ENCODE results near the gene MORC4. TPM values are rescaled to one million over a fixed set of nuclear protein-coding genes. Genes with fewer than 3 reads are reported as not detected.
A peak's percentile ranks its signal among the peaks of the same experiment; 100 is the strongest.

The MORC4 gene
- polyA plus RNA-seq, 1 donor from 2014 or later: 7.5 TPM

- H3K27ac ChIP-seq (ENCODE audit: low read length): no peak overlapping the region
- no peaks in the 10 kb centered on the region for H3K9me3 ChIP-seq (ENCODE audit: low read length)
- peak overlapping the region; percentile 46 for H3K9ac ChIP-seq (ENCODE audit: low read length)
- H3K9me2 ChIP-seq (ENCODE audit: insufficient read depth, low read length): no peaks in the 10 kb centered on the region
- no peaks in the 10 kb centered on the region for H3K79me2 ChIP-seq (replicated peaks; ENCODE audit: insufficient read depth, low read length)
- no peaks in the 10 kb centered on the region for H3K36me3 ChIP-seq (ENCODE audit: insufficient read depth, low read length)
- H4K20me1 ChIP-seq (ENCODE audit: insufficient read depth): no peaks in the 10 kb centered on the region
- no peaks in the 10 kb centered on the region for H3K27me3 ChIP-seq (ENCODE audit: insufficient read depth, low read depth, low read length)
- TF ChIP-seq RAD21 (conservative IDR thresholded peaks at IDR 0.05) (peak; percentile 67), CTCF (IDR thresholded peaks at IDR 0.05; ENCODE audit: poor library complexity, severe bottlenecking) (peak; percentile 61), MXI1 (conservative IDR thresholded peaks at IDR 0.05; ENCODE audit: poor library complexity, severe bottlenecking) (no peak), SMC3 (conservative IDR thresholded peaks at IDR 0.05; ENCODE audit: poor library complexity) (peak; percentile 38), EP300 (conservative IDR thresholded peaks at IDR 0.05; ENCODE audit: poor library complexity, severe bottlenecking) (no peak), TAF1 (IDR thresholded peaks at IDR 0.05; ENCODE audit: low read depth) (no peak), EZH2 (IDR thresholded peaks at IDR 0.05; ENCODE audit: borderline replicate concordance, insufficient read depth, low read length, poor library complexity, severe bottlenecking) (no peak), POLR2AphosphoS5 (IDR thresholded peaks at IDR 0.05) (no peak), REST (IDR thresholded peaks at IDR 0.05; ENCODE audit: borderline replicate concordance) (no peak)
- H3F3A ChIP-seq (ENCODE audit: insufficient read depth, low read length, poor library complexity, severe bottlenecking): no peaks in the 10 kb centered on the region
- H3K4me3 ChIP-seq (ENCODE audit: low read length): peak overlapping the region; percentile 72
- no peak overlapping the region for H2AFZ ChIP-seq (ENCODE audit: low read depth, low read length)
- H3K4me2 ChIP-seq (ENCODE audit: low read length): no peak overlapping the region
These were observed 723 bp downstream of the MORC4 start for GRCh38 chrX:106999002-106999975.

GRCh38 chrX:106997611-106998010, 2.4 kb downstream of the MORC4 start:
- no peaks in the 10 kb centered on the region for H3K79me2 ChIP-seq (replicated peaks; ENCODE audit: insufficient read depth, low read length)
- H3K9me3 ChIP-seq (ENCODE audit: low read length): no peaks in the 10 kb centered on the region
- TF ChIP-seq POLR2AphosphoS5 (IDR thresholded peaks at IDR 0.05) (no peak), CTCF (IDR thresholded peaks at IDR 0.05; ENCODE audit: poor library complexity, severe bottlenecking) (no peak), REST (IDR thresholded peaks at IDR 0.05; ENCODE audit: borderline replicate concordance) (no peak), EP300 (conservative IDR thresholded peaks at IDR 0.05; ENCODE audit: poor library complexity, severe bottlenecking) (no peak), MXI1 (conservative IDR thresholded peaks at IDR 0.05; ENCODE audit: poor library complexity, severe bottlenecking) (no peak), TAF1 (IDR thresholded peaks at IDR 0.05; ENCODE audit: low read depth) (no peak), EZH2 (IDR thresholded peaks at IDR 0.05; ENCODE audit: borderline replicate concordance, insufficient read depth, low read length, poor library complexity, severe bottlenecking) (no peak), RAD21 (conservative IDR thresholded peaks at IDR 0.05) (no peak), SMC3 (conservative IDR thresholded peaks at IDR 0.05; ENCODE audit: poor library complexity) (no peak)
- H2AFZ ChIP-seq (ENCODE audit: low read depth, low read length): no peak overlapping the region
- no peaks in the 10 kb centered on the region for H3K36me3 ChIP-seq (ENCODE audit: insufficient read depth, low read length)
- H3K27me3 ChIP-seq (ENCODE audit: insufficient read depth, low read depth, low read length): no peaks in the 10 kb centered on the region
- H3K4me3 ChIP-seq (ENCODE audit: low read length): no peak overlapping the region
- H3F3A ChIP-seq (ENCODE audit: insufficient read depth, low read length, poor library complexity, severe bottlenecking): no peaks in the 10 kb centered on the region
- H4K20me1 ChIP-seq (ENCODE audit: insufficient read depth): no peaks in the 10 kb centered on the region
- no peak overlapping the region for H3K9ac ChIP-seq (ENCODE audit: low read length)
- no peak overlapping the region for H3K4me2 ChIP-seq (ENCODE audit: low read length)
- H3K9me2 ChIP-seq (ENCODE audit: insufficient read depth, low read length): no peaks in the 10 kb centered on the region
- H3K27ac ChIP-seq (ENCODE audit: low read length): no peak overlapping the region

Data from neural cell (in vitro differentiated cells).